ENCODE results near the gene KRT40.

- TF ChIP-seq CTCF (IDR thresholded peaks at IDR 0.05): no peak
- TF ChIP-seq POLR2A (IDR thresholded peaks at IDR 0.05): no peak
These were observed 40.6 kb upstream of the KRT40 start for GRCh38 chr17:41024697-41025096.
